ENCODE data around the gene C6orf89. TPM values are rescaled to one million over a fixed set of nuclear protein-coding genes. Genes with fewer than 3 reads are reported as not detected.
"Not testable (repeated sequence)": the region's sequence is repeated elsewhere in the genome, so short reads cannot be mapped to it uniquely, and the experiment has no call there.

Gene C6orf89
- polyA plus RNA-seq, 1 donor, result 30.6 TPM

- no peak for DNase-seq (ENCODE audit: low read depth)
Measured at GRCh38 chr6:36888115-36888643, 2.4 kb downstream of the C6orf89 start.

GRCh38 chr6:36888654-36889481 is 3.1 kb downstream of the C6orf89 start:
- DNase-seq (ENCODE audit: low read depth), result no peak

GRCh38 chr6:36890112-36890663 is 4.4 kb downstream of the C6orf89 start:
- no peak for DNase-seq (ENCODE audit: low read depth)

- not testable (repeated sequence) for DNase-seq (ENCODE audit: low read depth)
Measured at GRCh38 chr6:36891153-36891552, 5.4 kb downstream of the C6orf89 start.

GRCh38 chr6:36893976-36894932 is 8.5 kb downstream of the C6orf89 start:
- DNase-seq (ENCODE audit: low read depth), result no peak

- DNase-seq (ENCODE audit: low read depth), result no peak
Measured at GRCh38 chr6:36897609-36898008, 11.9 kb downstream of the C6orf89 start.

GRCh38 chr6:36904114-36904513 is 18.4 kb downstream of the C6orf89 start:
- no peak for DNase-seq (ENCODE audit: low read depth)

GRCh38 chr6:36904851-36905393 is 19.2 kb downstream of the C6orf89 start:
- no peak for DNase-seq (ENCODE audit: low read depth)

GRCh38 chr6:36906539-36907325 is 21.0 kb downstream of the C6orf89 start:
- no peak for DNase-seq (ENCODE audit: low read depth)

- no peak for DNase-seq (ENCODE audit: low read depth)
Measured at GRCh38 chr6:36907781-36908180, 22.0 kb downstream of the C6orf89 start.

GRCh38 chr6:36908747-36909146 is 23.0 kb downstream of the C6orf89 start:
- no peak for DNase-seq (ENCODE audit: low read depth)

- no peak for DNase-seq (ENCODE audit: low read depth)
Measured at GRCh38 chr6:36912030-36912454, 26.3 kb downstream of the C6orf89 start.

GRCh38 chr6:36912586-36912985 is 26.8 kb downstream of the C6orf89 start:
- no peak for DNase-seq (ENCODE audit: low read depth)

GRCh38 chr6:36913082-36913481 is 27.3 kb downstream of the C6orf89 start:
- DNase-seq (ENCODE audit: low read depth), result no peak

- DNase-seq (ENCODE audit: low read depth), result no peak
Measured at GRCh38 chr6:36914227-36914794, 28.6 kb downstream of the C6orf89 start.

- no peak for DNase-seq (ENCODE audit: low read depth)
Measured at GRCh38 chr6:36915599-36915998, 29.8 kb downstream of the C6orf89 start.

- no peak for DNase-seq (ENCODE audit: low read depth)
Measured at GRCh38 chr6:36916126-36916525, 30.4 kb downstream of the C6orf89 start.

- no peak for DNase-seq (ENCODE audit: low read depth)
Measured at GRCh38 chr6:36917541-36918193, 31.9 kb downstream of the C6orf89 start.

GRCh38 chr6:36920049-36920448 is 34.3 kb downstream of the C6orf89 start:
- no peak for DNase-seq (ENCODE audit: low read depth)

GRCh38 chr6:36920546-36920945 is 34.8 kb downstream of the C6orf89 start:
- DNase-seq (ENCODE audit: low read depth), result no peak

All from forelimb muscle (tissue), 1 donor.